Heart left ventricle (tissue), 13 donors: ENCODE results near the gene RANBP17.

ENCODE experiments used
- CTCF ChIP-seq, 12 donors: fragments of 200-600 bp; sonication (generic) in 4 of 12; IDR thresholded peaks; one replicate each; pipeline versions ENCODE4 v1.5.0 to v1.8.0; 2018 to 2022; ENCODE audit warnings: antibody characterized with exemption in 12 of 12, mild to moderate bottlenecking in 5 of 12
- POLR2A ChIP-seq, 2 donors: fragments of 450-650 bp; IDR thresholded peaks; one replicate each; pipeline ENCODE4 v1.6.1; 2017; ENCODE audit warnings: antibody characterized with exemption in 2 of 2, mild to moderate bottlenecking in 2 of 2, moderate library complexity in 2 of 2
- donor health status: ischemic (EF 13 %, LVEDD 7.1; RV severe dilation, severe dysfunction).
- donor health status: DM: no; HTN: yes; CAD: no.
- donor health status: DM: no; HTN: no; CAD: no.
- donor health status: ischemic (EF 25% LVEDD 6.9; RV normal size, moderate dysfunction).
- donor health status: ischemic (EF 25% LVEDD 5.7; RV mildly dilated, moderate dysfunction).
- donor health status: ischemic (EF 35%, LVEDD 5.7; RV mildly dilated, moderate dysfunction).
- donor health status: nonischemic (EF 11% LVEDD 7.7; RV severe dilation, severe dysfunction).
- donor health status: DM: yes; HTN: yes; CAD: no.
- donor health status: PGD.
- donor health status: ischemic (EF 29% LVEDD 5.4; RV normal size, mild dysfunction).
- donor health status: nonischemic (EF 23%, LVEDD 6.1; RV moderate dilation, normal function).

- TF ChIP-seq CTCF (IDR thresholded peaks at IDR 0.05): no peak
- no peak for TF ChIP-seq POLR2A (IDR thresholded peaks at IDR 0.05)
These were observed 77.4 kb downstream of the RANBP17 start for GRCh38 chr5:170939178-170939577.
